Measurements from ENCODE around the gene RNF39. TPM values are rescaled to one million over a fixed set of nuclear protein-coding genes. Genes with fewer than 3 reads are reported as not detected.

RNF39 gene
- total and polyA plus RNA-seq, 2 of the 13 experiments (the other 11 are each of a cell fraction or from before 2014, with no cell fraction given), result 0.13 to 1.8 TPM

DNA sequence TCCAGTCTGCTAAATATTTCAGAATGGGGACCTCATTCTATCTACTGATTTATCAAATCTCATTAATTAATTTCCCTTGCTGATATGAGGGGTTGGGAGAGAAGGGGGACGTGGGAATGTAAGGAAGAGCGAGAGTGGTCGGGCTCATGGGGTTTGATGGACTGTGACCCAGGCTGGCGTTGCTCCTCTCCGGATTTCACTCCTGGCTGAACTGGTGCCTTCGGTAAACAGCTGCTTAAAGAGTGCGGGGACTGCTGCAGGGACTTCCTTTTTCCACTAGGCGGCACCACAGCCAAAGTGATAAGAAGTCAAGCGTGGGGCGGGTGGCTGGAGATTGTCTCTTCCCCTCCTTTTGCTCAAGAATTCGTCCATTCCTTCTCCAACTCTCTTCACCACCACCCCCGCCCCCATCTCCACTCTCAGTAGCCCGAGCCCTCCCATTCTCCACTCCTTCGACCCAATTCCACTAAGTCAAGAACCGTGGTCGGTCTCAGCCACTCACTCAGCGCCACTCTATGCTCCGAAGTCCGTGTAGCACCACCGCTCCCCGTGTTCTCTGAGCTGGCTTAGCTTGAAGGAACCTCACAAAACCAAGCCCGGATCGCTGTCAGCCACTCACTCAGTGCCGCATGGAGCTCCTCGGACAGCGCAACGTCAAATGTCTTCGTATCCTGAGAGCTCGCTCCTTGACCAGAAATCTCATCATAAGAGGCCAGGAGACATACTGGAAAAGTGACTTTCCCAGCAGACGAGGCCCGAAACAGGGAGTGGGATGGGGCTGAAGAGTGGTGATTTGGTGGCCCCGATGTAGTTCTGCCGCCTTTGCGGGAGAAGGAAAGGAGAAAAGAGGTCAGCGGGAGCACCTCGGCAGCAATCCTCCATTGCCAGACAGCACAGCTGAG is 27.7 kb upstream of the RNF39 start (continued):
- TF ChIP-seq, protein P1, sequence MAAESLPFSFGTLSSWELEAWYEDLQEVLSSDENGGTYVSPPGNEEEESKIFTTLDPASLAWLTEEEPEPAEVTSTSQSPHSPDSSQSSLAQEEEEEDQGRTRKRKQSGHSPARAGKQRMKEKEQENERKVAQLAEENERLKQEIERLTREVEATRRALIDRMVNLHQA (CRISPR knock-in tag; IDR thresholded peaks at IDR 0.05), result no peak
- TF ChIP-seq ZNF558 (CRISPR knock-in tag; IDR thresholded peaks at IDR 0.05; ENCODE audit: borderline replicate concordance) (no peak), ZFP36 (IDR thresholded peaks at IDR 0.05; ENCODE audit: borderline replicate concordance, low read depth, low read length, partially characterized antibody) (no peak), GATAD2A (CRISPR knock-in tag; IDR thresholded peaks at IDR 0.05) (peak; percentile 77; the same call in 1 of the 2 replicates), ZNF138 (CRISPR knock-in tag; IDR thresholded peaks at IDR 0.05; ENCODE audit: low read depth) (no peak), PCBP2 (optimal IDR thresholded peaks at IDR 0.05; ENCODE audit: low read depth, low read length, poor library complexity, severe bottlenecking) (no peak), ZSCAN21 (CRISPR knock-in tag; IDR thresholded peaks at IDR 0.05; ENCODE audit: borderline replicate concordance) (no peak), ZNF224 (CRISPR knock-in tag; IDR thresholded peaks at IDR 0.05) (no peak), MZF1 (CRISPR knock-in tag; IDR thresholded peaks at IDR 0.05; ENCODE audit: borderline replicate concordance) (0 out of 2 replicates have a peak, but pooled peaks have one; percentile 53), SALL2 (CRISPR knock-in tag; IDR thresholded peaks at IDR 0.05) (0 out of 2 replicates have a peak, but pooled peaks have one; percentile 20), TARDBP (CRISPR knock-in tag; IDR thresholded peaks at IDR 0.05) (peak; percentile 25; the same call in 1 of the 2 replicates), KDM4B (CRISPR knock-in tag; IDR thresholded peaks at IDR 0.05) (no peak), IRF2 (CRISPR knock-in tag; IDR thresholded peaks at IDR 0.05) (peak; percentile 56; the same call in 1 of the 2 replicates), SAP130 (CRISPR knock-in tag; IDR thresholded peaks at IDR 0.05; ENCODE audit: low read depth) (peak; percentile 81), SMYD3 (CRISPR knock-in tag; IDR thresholded peaks at IDR 0.05) (no peak), ZNF589 (CRISPR knock-in tag; conservative IDR thresholded peaks at IDR 0.05) (no peak), TMF1 (CRISPR knock-in tag; IDR thresholded peaks at IDR 0.05; ENCODE audit: low read depth) (no peak), ZNF615 (CRISPR knock-in tag; IDR thresholded peaks at IDR 0.05; ENCODE audit: borderline replicate concordance) (no peak), IKZF1 (IDR thresholded peaks at IDR 0.05) (no peak), ZNF713 (CRISPR knock-in tag; IDR thresholded peaks at IDR 0.05) (no peak)
- TF ChIP-seq, protein P2, sequence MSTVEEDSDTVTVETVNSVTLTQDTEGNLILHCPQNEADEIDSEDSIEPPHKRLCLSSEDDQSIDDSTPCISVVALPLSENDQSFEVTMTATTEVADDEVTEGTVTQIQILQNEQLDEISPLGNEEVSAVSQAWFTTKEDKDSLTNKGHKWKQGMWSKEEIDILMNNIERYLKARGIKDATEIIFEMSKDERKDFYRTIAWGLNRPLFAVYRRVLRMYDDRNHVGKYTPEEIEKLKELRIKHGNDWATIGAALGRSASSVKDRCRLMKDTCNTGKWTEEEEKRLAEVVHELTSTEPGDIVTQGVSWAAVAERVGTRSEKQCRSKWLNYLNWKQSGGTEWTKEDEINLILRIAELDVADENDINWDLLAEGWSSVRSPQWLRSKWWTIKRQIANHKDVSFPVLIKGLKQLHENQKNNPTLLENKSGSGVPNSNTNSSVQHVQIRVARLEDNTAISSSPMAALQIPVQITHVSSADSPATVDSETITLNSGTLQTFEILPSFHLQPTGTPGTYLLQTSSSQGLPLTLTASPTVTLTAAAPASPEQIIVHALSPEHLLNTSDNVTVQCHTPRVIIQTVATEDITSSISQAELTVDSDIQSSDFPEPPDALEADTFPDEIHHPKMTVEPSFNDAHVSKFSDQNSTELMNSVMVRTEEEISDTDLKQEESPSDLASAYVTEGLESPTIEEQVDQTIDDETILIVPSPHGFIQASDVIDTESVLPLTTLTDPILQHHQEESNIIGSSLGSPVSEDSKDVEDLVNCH (CRISPR knock-in tag; IDR thresholded peaks at IDR 0.05), result no peak
- TF ChIP-seq, protein P3, sequence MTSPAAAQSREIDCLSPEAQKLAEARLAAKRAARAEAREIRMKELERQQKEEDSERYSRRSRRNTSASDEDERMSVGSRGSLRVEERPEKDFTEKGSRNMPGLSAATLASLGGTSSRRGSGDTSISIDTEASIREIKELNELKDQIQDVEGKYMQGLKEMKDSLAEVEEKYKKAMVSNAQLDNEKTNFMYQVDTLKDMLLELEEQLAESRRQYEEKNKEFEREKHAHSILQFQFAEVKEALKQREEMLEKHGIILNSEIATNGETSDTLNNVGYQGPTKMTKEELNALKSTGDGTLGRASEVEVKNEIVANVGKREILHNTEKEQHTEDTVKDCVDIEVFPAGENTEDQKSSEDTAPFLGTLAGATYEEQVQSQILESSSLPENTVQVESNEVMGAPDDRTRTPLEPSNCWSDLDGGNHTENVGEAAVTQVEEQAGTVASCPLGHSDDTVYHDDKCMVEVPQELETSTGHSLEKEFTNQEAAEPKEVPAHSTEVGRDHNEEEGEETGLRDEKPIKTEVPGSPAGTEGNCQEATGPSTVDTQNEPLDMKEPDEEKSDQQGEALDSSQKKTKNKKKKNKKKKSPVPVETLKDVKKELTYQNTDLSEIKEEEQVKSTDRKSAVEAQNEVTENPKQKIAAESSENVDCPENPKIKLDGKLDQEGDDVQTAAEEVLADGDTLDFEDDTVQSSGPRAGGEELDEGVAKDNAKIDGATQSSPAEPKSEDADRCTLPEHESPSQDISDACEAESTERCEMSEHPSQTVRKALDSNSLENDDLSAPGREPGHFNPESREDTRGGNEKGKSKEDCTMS (CRISPR knock-in tag; conservative IDR thresholded peaks at IDR 0.05), result no peak
- TF ChIP-seq, protein P4, sequence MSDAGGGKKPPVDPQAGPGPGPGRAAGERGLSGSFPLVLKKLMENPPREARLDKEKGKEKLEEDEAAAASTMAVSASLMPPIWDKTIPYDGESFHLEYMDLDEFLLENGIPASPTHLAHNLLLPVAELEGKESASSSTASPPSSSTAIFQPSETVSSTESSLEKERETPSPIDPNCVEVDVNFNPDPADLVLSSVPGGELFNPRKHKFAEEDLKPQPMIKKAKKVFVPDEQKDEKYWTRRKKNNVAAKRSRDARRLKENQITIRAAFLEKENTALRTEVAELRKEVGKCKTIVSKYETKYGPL (CRISPR knock-in tag; IDR thresholded peaks at IDR 0.05), result no peak; the same call in 1 of the 2 replicates

Measured in HepG2 (cell line).